Ammon's horn (tissue), 1 donor: ENCODE measurements around the gene AXIN2.

ENCODE experiments used
- DNase-seq: peaks from one replicate; pipeline ENCODE4 v3.0.0-alpha.2; 2016; ENCODE audit warnings: low spot score

The AXIN2 gene

DNA sequence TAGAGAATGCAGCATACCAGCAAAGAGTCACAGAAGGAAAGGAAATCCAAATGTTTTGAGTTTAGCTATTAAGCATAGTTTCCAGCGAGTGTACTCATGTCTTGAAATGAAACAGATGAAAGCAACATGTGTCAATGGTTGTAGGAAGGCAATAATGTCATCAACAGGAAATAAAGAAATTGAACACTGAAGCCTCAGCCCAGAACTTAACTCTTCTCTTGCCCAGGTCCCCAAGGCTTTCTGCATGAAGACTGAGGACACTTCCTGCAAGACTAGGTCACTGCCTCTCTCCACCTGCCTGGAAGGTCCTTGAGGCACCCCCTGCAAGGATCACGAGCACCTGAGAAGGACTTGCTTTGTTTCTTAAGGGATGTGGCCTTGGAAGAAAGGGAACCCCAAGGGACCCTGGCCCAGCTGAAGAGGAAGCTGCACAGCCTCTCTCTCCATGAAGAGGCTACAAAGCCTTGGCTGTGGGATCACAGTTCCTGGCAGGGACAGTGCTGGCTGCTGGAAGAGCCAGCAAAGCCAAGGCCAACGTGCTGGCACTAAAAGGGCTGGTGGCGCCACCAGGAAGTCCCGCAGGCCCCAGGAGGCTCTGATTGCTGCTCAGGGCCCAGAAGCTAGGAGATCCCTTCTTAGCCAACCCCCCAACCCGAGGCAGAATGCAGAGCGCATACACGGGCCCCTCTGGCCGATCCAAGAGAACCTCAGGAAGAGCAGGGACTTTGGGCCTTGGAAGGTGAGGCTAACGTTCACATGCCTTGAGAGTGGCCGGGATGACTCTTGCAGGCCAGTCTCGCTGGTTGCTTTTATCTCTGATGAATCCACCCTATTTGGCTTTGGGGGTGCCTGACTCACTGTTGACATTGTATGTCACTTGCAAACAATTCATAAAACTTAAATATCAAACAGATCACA is 23.4 kb upstream of the AXIN2 start:
- DNase-seq: no peak

DNA sequence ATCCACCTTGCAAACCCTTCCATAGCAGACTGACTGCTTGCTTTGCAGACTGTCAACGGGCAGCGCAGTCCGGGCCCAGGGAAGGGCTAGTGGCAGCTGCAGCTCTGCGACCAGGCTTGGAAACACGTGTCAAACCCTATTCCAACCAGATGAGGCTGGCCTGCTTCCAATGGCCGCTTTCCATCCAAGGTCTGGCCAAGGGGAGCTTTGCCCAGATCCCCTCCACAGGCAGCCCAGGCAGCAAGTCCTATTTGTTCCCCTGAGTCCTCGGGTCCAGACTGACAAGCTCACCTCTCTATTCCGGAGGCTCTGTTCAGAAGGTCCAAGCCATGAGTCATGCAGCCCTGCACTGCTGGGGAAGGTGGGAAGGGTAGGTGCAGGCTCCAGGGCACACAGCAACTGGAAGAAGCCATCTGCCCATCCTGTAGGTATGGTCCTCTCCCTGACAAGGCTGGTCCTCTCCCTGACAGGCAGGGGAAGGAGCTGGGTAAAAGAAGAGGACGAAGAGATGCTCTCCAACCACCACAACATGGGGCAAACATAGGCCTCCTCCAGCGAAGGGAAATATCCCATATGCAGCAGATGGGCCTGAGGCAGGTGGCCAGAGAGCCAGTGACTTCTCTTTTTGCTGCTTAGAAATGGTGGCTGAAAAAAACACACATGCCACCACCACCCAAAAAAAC is 22.6 kb upstream of the AXIN2 start:
- peak; percentile 49 for DNase-seq

DNA sequence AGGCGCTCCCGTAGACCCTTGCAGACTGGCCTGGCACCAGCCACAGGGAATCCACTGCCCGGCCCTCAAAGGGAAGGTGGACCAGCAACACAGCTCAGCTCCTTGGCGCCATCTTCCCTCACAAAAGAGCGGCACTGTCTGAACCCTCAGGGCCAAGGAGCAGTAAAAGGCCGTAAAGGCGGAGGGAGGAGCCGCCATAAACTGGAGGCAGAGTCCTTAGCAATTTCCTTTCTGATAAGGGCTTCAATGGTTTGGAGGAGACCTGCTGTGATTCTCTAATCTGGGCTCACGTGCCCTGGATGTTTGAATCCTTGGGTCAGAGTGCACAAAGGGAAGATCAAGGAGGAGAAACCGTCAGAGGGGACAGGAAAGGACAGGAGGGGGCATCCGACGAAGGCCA is 15.5 kb upstream of the AXIN2 start:
- no peak for DNase-seq

- DNase-seq: no peak
Measured at GRCh38 chr17:65573282-65573602, 11.8 kb upstream of the AXIN2 start.

GRCh38 chr17:65572581-65573281 is 11.3 kb upstream of the AXIN2 start:
- no peak for DNase-seq

- DNase-seq: no peak
Measured at GRCh38 chr17:65572186-65572580, 10.7 kb upstream of the AXIN2 start.

DNA sequence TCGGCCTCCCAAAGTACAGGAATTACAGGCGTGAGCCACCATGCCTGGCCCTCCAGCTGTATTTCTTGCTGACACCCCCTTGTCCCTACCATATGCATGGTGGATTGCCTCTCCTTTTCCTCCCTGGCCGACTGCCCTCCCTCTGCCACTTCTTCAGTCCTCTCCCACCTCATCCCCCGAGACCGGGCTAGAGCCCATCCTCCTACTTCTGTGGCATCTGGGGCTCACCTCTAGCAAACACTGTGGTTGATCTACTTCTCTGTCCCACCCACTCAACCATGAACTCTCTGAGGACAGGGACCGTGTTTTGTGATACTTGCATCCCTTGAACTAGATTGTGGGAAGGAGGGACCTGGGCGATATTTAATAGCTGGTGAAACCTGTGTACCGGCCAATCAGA is 7.5 kb upstream of the AXIN2 start:
- no peak for DNase-seq

DNA sequence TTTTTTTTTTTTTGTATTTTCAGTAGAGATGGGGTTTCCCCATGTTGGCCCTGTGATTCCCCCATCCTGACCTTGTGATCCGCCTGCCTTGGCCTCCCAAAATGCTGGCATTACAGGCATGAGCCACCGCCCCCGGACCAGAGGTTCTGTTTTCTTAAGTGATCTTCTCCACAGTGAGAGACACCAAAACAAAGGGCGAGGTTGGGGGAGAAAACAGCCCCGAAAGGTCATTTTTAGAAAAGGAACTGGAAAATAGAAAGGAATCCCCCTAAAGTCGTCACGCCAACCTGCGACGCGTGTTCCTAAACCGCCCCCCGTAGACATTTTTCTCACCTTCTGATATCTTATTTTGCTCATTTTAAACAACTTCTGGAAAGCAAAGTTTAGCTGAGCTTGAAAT is 6.1 kb upstream of the AXIN2 start:
- no peak for DNase-seq

DNA sequence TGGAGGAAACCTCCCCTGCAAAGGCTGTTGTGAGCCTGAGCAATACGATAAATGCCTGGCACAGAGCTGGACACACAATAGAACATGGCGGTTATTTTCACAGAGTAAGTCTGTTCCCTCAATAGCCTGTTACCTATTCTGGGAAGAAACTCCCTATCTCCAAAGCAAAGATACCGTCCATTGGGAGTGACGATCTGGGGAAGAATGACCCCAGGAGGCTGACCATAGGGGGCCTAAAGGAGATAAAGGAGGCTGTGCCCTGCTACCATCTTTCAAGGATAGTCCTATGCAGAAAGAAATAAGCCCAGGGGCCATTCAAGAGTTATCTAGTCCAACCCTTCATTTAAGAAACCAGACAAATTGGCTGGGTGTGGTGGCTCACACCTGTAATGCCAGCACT is 4.1 kb upstream of the AXIN2 start:
- DNase-seq: no peak

DNA sequence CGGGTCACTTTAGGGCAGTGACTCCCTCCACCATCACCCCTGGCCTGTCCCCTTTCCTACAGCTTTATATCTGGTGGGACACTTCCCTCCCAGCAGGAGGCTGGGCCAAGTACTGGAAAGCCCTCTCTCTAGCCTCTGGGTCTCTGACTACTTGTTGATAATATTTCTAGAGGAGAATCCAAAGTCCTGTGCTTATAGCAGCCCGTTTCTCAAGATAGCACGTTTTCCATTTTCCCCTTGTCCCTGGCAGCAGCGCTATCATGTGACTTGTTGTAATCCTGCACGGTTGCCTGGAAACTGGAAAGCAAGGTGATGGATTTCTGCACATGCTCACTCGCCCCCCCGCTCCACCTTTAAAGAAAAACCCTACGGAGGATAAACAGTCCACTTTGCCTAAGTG is 3.3 kb upstream of the AXIN2 start:
- peak; percentile 62 for DNase-seq

- no peak for DNase-seq
Measured at GRCh38 chr17:65562206-65562531, 721 bp upstream of the AXIN2 start.

DNA sequence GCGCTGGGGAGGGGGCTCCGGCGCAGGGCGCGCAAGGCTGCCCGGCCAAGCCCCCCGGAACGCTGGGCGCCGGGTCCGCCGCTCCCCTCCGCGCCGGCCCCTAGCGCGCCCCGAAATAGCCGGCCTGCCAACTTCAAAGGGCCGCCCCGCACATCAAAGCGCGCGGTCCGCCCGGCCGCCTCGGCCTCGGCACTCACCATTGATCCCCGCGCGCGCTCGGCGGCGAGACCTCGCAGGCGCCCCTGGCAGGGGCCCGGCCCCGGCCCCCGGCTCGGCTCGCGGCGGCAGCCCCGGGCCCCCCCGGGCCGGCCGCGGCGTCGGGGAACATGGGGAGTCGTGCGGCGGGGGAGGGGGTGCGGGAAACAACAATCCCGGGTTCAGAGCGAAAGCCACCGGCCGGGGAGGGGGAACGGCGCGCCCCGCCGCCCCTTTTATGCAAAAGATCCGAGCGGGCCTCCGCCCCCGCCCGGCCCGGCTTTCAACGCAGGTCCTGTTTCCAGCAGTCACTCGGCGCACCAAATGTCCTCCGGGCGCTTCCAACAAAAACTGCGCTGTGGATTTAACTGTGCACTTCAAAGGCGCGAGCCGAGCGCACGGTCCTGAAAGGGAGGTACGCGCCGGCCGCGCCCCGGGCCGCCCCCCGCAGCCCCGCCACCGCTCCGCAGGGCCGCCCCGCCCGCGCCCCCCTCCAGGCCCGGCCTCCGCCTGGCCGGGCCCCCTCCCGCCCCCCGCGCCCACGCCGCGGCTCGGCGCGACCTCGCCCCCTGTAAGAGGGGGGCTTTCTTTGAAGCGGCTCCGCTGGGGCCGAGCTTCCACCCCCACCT is 608 bp downstream of the AXIN2 start:
- DNase-seq: peak; percentile 80

GRCh38 chr17:65559804-65560627 is 1.4 kb downstream of the AXIN2 start:
- DNase-seq: no peak

- DNase-seq: no peak
Measured at GRCh38 chr17:65559461-65559803, 2.0 kb downstream of the AXIN2 start.

DNA sequence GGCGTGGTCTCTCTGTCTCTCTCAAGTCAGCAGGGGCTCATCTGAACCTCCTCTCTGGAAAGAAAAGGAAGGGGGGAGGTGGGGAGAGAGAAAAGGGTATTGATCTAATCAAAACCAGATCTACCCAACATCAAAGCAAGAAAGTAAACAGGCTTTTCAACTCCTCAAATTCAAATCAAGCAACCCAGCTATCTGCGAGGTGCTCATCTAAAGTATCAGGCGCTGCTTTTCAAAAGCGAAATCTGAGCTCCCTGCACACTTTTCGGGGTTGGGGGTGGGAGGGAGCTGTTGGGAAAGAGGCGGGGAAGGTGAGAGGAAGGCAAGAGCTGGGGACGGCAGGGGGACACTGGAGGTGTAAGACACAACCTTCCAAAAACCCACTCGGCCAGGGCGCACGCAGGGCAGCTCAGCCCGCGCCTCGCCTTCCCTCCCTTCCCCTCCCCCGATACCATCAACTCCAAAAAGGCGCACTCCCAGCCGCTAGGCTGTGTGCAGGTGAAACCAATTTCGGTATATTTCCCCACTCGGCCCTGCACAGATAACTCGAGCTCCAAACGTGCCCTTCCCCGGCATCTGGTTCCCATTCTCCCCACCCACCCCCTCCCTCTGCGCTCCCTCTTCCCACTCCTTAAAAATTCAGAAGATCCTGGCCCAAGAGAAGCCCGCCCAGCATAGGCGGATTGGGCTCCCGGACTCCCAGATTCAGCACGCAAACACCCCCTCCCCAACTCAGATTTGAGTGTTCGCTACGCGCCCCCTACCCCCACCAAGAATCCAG is 2.6 kb downstream of the AXIN2 start:
- no peak for DNase-seq

GRCh38 chr17:65558311-65558682 is 3.2 kb downstream of the AXIN2 start:
- DNase-seq: no peak

- DNase-seq: no peak
Measured at GRCh38 chr17:65557349-65558310, 3.8 kb downstream of the AXIN2 start.

DNA sequence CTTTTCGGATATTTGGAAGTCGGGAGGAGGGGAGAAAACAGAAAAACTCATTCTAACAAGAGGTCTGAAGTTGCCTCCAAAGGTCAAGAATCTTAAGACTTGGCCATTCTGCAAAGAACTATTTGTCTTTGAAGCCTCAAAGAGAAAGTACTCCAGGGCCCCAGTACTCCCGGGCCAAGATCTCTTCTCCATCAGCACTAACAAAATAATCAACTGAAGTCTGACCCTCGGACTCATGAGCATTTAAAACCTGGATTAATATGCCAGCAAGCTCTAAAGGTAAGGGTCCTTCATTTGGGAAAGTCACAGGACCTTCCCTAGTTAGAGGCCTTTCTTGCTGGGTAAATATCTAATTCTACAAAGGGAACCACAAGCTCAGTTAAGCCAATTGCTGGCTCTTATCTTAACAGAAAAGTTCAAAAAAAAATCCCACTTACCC is 4.5 kb downstream of the AXIN2 start:
- DNase-seq: no peak
